Thoracic aorta (tissue), 2 donors: ENCODE results near the gene NCKAP5. TPM values are rescaled to one million over a fixed set of nuclear protein-coding genes. Genes with fewer than 3 reads are reported as not detected.

ENCODE experiments used
- ATAC-seq: fragments of 150-250 bp; one replicate; pipeline ENCODE4 v1.8.0; 2017; ENCODE audit warnings: low read depth; ENCODE audit not compliant: insufficient number of reproducible peaks, low FRiP score
- DNase-seq: peaks from one replicate; pipeline ENCODE4 v3.0.0-alpha.2; 2020; ENCODE audit warnings: low spot score
- H3K27ac ChIP-seq, 2 donors: fragments of 200-600 bp; sonication (generic); 1 replicate in 1 of 2; 2 replicates in 1 of 2; pipeline ENCODE4 v1.5.1; 2016; ENCODE audit warnings: mild to moderate bottlenecking in 2 of 2, moderate library complexity in 2 of 2
- H3K27me3 ChIP-seq: fragments of 200-600 bp; sonication (generic); replicated peaks from 2 replicates; pipeline ENCODE4 v1.6.0; 2016; ENCODE audit warnings: mild to moderate bottlenecking; ENCODE audit not compliant: insufficient read depth
- H3K36me3 ChIP-seq: fragments of 200-600 bp; sonication (generic); one replicate; pipeline ENCODE4 v1.5.1; 2016
- H3K4me1 ChIP-seq, 2 donors: fragments of 200-600 bp; sonication (generic); 1 replicate in 1 of 2; 2 replicates in 1 of 2; pipeline versions ENCODE4 v1.5.1 to v1.6.0; 2016; ENCODE audit warnings: low read depth in 2 of 2, mild to moderate bottlenecking in 1 of 2; ENCODE audit not compliant: control insufficient read depth in 1 of 2
- H3K4me3 ChIP-seq: fragments of 200-600 bp; sonication (generic); 2 replicates; pipeline ENCODE4 v1.5.1; 2016; ENCODE audit warnings: mild to moderate bottlenecking
- H3K9me3 ChIP-seq: fragments of 200-600 bp; sonication (generic); 2 replicates; pipeline ENCODE4 v1.5.1; 2016
- CTCF ChIP-seq: fragments of 200-600 bp; sonication (generic); IDR thresholded peaks from one replicate; pipeline ENCODE4 v1.5.1; 2019; ENCODE audit warnings: antibody characterized with exemption
- total RNA-seq, 2 donors: library from RNA; depleted of rRNA; stranded (reverse); fragments of >200 nt; gene quantifications; one replicate each; pipeline versions ENCODE4 v1.1.0 to v1.2.3, GENCODE V29; 2016

NCKAP5 gene
- total RNA-seq, 2 donors from 2014 or later, result 1.2 to 1.9 TPM

GRCh38 chr2:133380991-133381390 lies 187.3 kb downstream of the NCKAP5 start:
- no peak for DNase-seq
- no peaks in the 10 kb centered on the region for H3K9me3 ChIP-seq
- ATAC-seq, result no peak
- H3K27me3 ChIP-seq, result no peaks in the 10 kb centered on the region
- no peak overlapping the region for H3K27ac ChIP-seq
- TF ChIP-seq CTCF, result no peak
- no peak overlapping the region for H3K4me3 ChIP-seq
- H3K36me3 ChIP-seq, result no peaks in the 10 kb centered on the region
- H3K4me1 ChIP-seq, result no peaks in the 10 kb centered on the region

DNA sequence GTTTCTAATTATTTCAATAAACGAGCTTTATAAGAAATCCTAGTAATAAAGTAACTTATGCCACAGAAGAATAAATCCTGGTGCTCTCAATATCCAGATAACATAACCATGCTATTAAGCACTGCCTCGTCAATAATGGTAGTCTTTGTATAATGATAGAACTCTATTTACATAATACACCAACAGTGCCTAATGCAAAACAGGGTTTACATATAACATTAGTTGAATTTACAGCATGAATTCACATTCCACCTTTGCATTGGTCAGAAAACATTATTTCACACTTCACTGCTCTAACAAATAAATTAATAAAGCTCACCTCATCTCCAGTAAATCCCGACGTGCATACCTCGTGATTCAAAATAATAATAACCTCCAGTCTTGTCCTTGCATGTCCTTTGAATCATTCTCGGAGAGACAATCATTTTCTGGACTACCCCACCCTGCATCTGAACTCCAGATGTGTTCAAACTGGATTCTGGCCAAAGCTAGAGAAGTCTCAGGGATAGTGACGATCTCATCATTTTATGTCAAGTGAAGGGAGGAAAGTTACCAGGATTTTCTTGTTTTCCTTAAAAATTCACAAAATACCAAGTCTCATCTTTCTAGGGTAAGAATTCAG lies 189.2 kb downstream of the NCKAP5 start:
- H3K27ac ChIP-seq, result no peak overlapping the region
- no peaks in the 10 kb centered on the region for H3K4me1 ChIP-seq
- H3K4me3 ChIP-seq, result no peak overlapping the region
- H3K36me3 ChIP-seq, result no peaks in the 10 kb centered on the region
- no peak for DNase-seq
- no peak for ATAC-seq
- H3K9me3 ChIP-seq, result no peaks in the 10 kb centered on the region
- no peaks in the 10 kb centered on the region for H3K27me3 ChIP-seq
- no peak for TF ChIP-seq CTCF

- TF ChIP-seq CTCF, result no peak
- H3K4me3 ChIP-seq, result no peak overlapping the region
- DNase-seq, result no peak
- ATAC-seq, result no peak
- H3K27me3 ChIP-seq, result no peaks in the 10 kb centered on the region
- H3K36me3 ChIP-seq, result no peaks in the 10 kb centered on the region
- H3K4me1 ChIP-seq, result no peaks in the 10 kb centered on the region
- no peak overlapping the region for H3K27ac ChIP-seq
- H3K9me3 ChIP-seq, result no peaks in the 10 kb centered on the region
Measured at GRCh38 chr2:133378386-133378785, 189.9 kb downstream of the NCKAP5 start.

DNA sequence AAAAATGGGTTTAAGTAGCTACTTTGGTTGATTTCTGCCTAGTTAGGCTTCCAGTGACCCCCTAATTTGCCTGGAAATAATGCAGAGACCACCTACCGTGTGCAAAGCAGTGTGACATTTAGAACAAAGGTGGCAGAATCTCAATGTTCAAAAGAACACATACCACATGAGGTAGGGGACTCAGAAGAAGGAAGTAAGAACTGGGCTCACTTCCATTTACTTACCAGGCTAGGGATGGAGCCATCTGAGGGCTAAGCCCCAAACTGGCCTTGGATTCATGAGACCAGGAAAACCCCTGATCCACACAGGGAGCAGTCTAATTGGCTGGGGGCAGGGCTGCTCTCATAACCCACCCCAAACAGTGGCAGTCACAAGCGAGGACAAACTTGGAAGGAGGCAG lies 190.7 kb downstream of the NCKAP5 start:
- no peak for ATAC-seq
- DNase-seq, result no peak

GRCh38 chr2:133377021-133377481 lies 191.2 kb downstream of the NCKAP5 start:
- no peaks in the 10 kb centered on the region for H3K27me3 ChIP-seq
- no peak for TF ChIP-seq CTCF
- DNase-seq, result no peak
- H3K27ac ChIP-seq, result no peak overlapping the region
- H3K4me3 ChIP-seq, result no peak overlapping the region
- H3K36me3 ChIP-seq, result no peaks in the 10 kb centered on the region
- ATAC-seq, result no peak
- H3K4me1 ChIP-seq, result no peaks in the 10 kb centered on the region
- H3K9me3 ChIP-seq, result no peaks in the 10 kb centered on the region

More for the DNA sequence above, 190.7 kb downstream of the NCKAP5 start:
- Histone ChIP-seq H3K4me1 (no peaks in the 10 kb centered on the region), H3K36me3 (no peaks in the 10 kb centered on the region), H3K4me3 (no peak overlapping the region), H3K27me3 (no peaks in the 10 kb centered on the region), H3K9me3 (no peaks in the 10 kb centered on the region), H3K27ac (no peak overlapping the region)
- no peak for TF ChIP-seq CTCF
